ENCODE results near the gene TMEM132C. TPM values are rescaled to one million over a fixed set of nuclear protein-coding genes. Genes with fewer than 3 reads are reported as not detected.

The TMEM132C gene
- total RNA-seq, 1 donor from 2014 or later, result 3.9 TPM

- H3K27me3 ChIP-seq, result no peaks in the 10 kb centered on the region
- H3K4me3 ChIP-seq, result no peak overlapping the region
- no peak overlapping the region for H3K4me2 ChIP-seq
- H3F3A ChIP-seq (ENCODE audit: low read depth), result no peaks in the 10 kb centered on the region
- Mint-ChIP-seq H3K27ac (no peak overlapping the region), H3K4me3 (no peak overlapping the region), H3K27me3 (ENCODE audit: insufficient read depth, low read depth) (no peaks in the 10 kb centered on the region), H3K4me1 (peaks cover 15% of the 10 kb centered on the region), H3K9me3 (peaks cover 3% of the 10 kb centered on the region), H3K36me3 (peaks cover 11% of the 10 kb centered on the region)
- no peak for TF ChIP-seq CTCF (IDR thresholded peaks at IDR 0.05)
- TF ChIP-seq EZH2phosphoT487 (IDR thresholded peaks at IDR 0.05), result no peak
- no peak for TF ChIP-seq EZH2 (IDR thresholded peaks at IDR 0.05)
- no peak overlapping the region for H3K27ac ChIP-seq
- no peaks in the 10 kb centered on the region for H3K79me2 ChIP-seq (ENCODE audit: low read depth)
- H2AFZ ChIP-seq (replicated peaks), result no peak overlapping the region
- DNase-seq (ENCODE audit: low spot score), result no peak
- H4K20me1 ChIP-seq (ENCODE audit: low read depth), result no peaks in the 10 kb centered on the region
- peaks cover 6% of the 10 kb centered on the region for H3K4me1 ChIP-seq
- no peaks in the 10 kb centered on the region for H3K36me3 ChIP-seq
- no peak overlapping the region for H3K9ac ChIP-seq
- H3K9me3 ChIP-seq (ENCODE audit: low read depth), result no peaks in the 10 kb centered on the region
Observed at GRCh38 chr12:128712622-128713021, 445.7 kb downstream of the TMEM132C start.

- no peaks in the 10 kb centered on the region for H3F3A ChIP-seq (ENCODE audit: low read depth)
- no peaks in the 10 kb centered on the region for H4K20me1 ChIP-seq (ENCODE audit: low read depth)
- Mint-ChIP-seq H3K36me3 (peaks cover 4% of the 10 kb centered on the region), H3K4me3 (no peak overlapping the region), H3K27me3 (ENCODE audit: insufficient read depth, low read depth) (peaks cover 2% of the 10 kb centered on the region), H3K4me1 (peaks cover 8% of the 10 kb centered on the region), H3K9me3 (peaks cover 11% of the 10 kb centered on the region), H3K27ac (no peak overlapping the region)
- no peaks in the 10 kb centered on the region for H3K79me2 ChIP-seq (ENCODE audit: low read depth)
- no peak overlapping the region for H3K4me3 ChIP-seq
- no peak overlapping the region for H3K27ac ChIP-seq
- peaks cover 6% of the 10 kb centered on the region for H3K4me1 ChIP-seq
- H3K9ac ChIP-seq, result no peak overlapping the region
- H3K4me2 ChIP-seq, result peak overlapping the region; percentile 7
- H3K9me3 ChIP-seq (ENCODE audit: low read depth), result no peaks in the 10 kb centered on the region
- H3K36me3 ChIP-seq, result no peaks in the 10 kb centered on the region
- TF ChIP-seq CTCF (IDR thresholded peaks at IDR 0.05) (no peak), EZH2 (IDR thresholded peaks at IDR 0.05) (no peak), EZH2phosphoT487 (IDR thresholded peaks at IDR 0.05) (no peak)
- no peak for DNase-seq (ENCODE audit: low spot score)
- H3K27me3 ChIP-seq, result no peaks in the 10 kb centered on the region
- no peak overlapping the region for H2AFZ ChIP-seq (replicated peaks)
Observed at GRCh38 chr12:128715485-128715884, 448.5 kb downstream of the TMEM132C start.

GRCh38 chr12:128724468-128725046 is 457.6 kb downstream of the TMEM132C start:
- no peak overlapping the region for H3K4me2 ChIP-seq
- H3K4me1 Mint-ChIP-seq, result peaks cover 31% of the 10 kb centered on the region
- no peaks in the 10 kb centered on the region for H3K36me3 ChIP-seq
- H3K79me2 ChIP-seq (ENCODE audit: low read depth), result no peaks in the 10 kb centered on the region
- H3K9me3 ChIP-seq (ENCODE audit: low read depth), result no peaks in the 10 kb centered on the region
- H3F3A ChIP-seq (ENCODE audit: low read depth), result no peaks in the 10 kb centered on the region
- peaks cover 2% of the 10 kb centered on the region for H3K27me3 Mint-ChIP-seq (ENCODE audit: insufficient read depth, low read depth)
- no peak overlapping the region for H3K27ac ChIP-seq
- H3K4me1 ChIP-seq, result no peaks in the 10 kb centered on the region
- no peak overlapping the region for H2AFZ ChIP-seq (replicated peaks)
- H3K4me3 ChIP-seq, result no peak overlapping the region
- H3K27me3 ChIP-seq, result no peaks in the 10 kb centered on the region
- H3K4me3 Mint-ChIP-seq, result no peak overlapping the region
- no peak overlapping the region for H3K9ac ChIP-seq
- no peaks in the 10 kb centered on the region for H3K9me3 Mint-ChIP-seq
- TF ChIP-seq CTCF (IDR thresholded peaks at IDR 0.05), result no peak
- no peak for DNase-seq (ENCODE audit: low spot score)
- H3K36me3 Mint-ChIP-seq, result no peaks in the 10 kb centered on the region
- no peak overlapping the region for H3K27ac Mint-ChIP-seq
- no peaks in the 10 kb centered on the region for H4K20me1 ChIP-seq (ENCODE audit: low read depth)
